Nephron (organoid): ENCODE results near the gene CYRIA.

Experiments
- H3K27ac Mint-ChIP-seq, 3 experiments: 2 replicates each; pipeline ENCODE4 v1.8.0; 2020; ENCODE audit warnings: mixed read lengths in 3 of 3, mild to moderate bottlenecking in 2 of 3, moderate library complexity in 1 of 3
- H3K27me3 Mint-ChIP-seq: 2 replicates; pipeline ENCODE4 v1.8.0; 2021; ENCODE audit warnings: low read depth, mild to moderate bottlenecking, moderate library complexity, mixed read lengths
- H3K36me3 Mint-ChIP-seq: 2 replicates; pipeline ENCODE4 v1.8.0; 2020; ENCODE audit warnings: low read depth, mixed read lengths
- H3K4me1 Mint-ChIP-seq: 2 replicates; pipeline ENCODE4 v1.8.0; 2020; ENCODE audit warnings: mixed read lengths
- H3K4me3 Mint-ChIP-seq, 3 experiments: 2 replicates each; pipeline ENCODE4 v1.8.0; 2020; ENCODE audit warnings: mild to moderate bottlenecking in 3 of 3, mixed read lengths in 3 of 3, moderate library complexity in 2 of 3
- H3K9me3 Mint-ChIP-seq: 2 replicates; pipeline ENCODE4 v1.8.0; 2020; ENCODE audit warnings: mixed read lengths
- TF ChIP-seq, protein P1 (sequence below), 3 experiments: fragments of 200-600 bp; sonication (generic); IDR thresholded peaks; one replicate each; pipeline ENCODE4 v1.5.0; 2021; ENCODE audit warnings: antibody characterized with exemption in 3 of 3; ENCODE audit not compliant: unreplicated experiment in 3 of 3

The CYRIA gene

DNA sequence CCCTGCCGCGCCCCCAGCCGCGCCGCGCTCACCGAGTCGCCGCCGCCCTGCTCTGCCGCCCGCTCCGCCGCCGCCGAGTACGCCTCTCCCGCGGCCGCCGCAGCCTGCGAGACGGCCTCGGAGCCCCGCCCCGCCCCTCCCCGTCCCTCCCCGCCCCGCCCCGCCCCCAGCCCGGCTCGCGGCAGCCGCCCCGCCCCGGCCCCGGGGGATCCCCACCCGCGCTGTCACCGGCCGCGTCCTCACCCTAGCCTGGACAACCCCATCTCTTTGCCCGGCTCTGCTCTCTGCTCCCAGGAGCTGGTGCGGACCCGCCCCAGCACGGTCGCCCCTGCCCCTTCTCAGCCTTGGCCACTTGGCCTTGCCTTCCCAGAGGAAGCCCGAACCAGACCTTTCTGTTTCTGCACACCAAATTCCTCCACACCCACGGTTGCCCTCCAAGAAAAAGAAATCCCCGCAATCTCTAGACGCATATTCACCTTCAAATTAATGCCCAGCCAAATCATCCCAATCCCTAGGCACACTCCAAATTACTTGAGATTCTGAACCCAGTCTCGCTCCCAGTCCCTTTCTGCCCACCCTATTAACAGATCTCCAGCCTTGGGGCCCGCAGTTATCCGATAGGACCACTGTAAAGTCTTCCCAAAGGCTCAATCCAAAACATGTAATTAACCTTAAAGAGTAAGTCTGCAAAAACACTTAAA is at the start of gene CYRIA:
Gene CYRIA, minus strand, starts transcription at position 87 of the 701 bp plus-strand sequence. CDS start 77,715 bp downstream, outside the sequence.
- Mint-ChIP-seq H3K9me3 (no peaks in the 10 kb centered on the region), H3K27me3 (peaks cover 30% of the 10 kb centered on the region), H3K4me1 (peaks cover 55% of the 10 kb centered on the region), H3K27ac (peak within 1 kb of the TSS; percentile 22 to 77 (median 30)), H3K36me3 (no peaks in the 10 kb centered on the region), H3K4me3 (peak within 1 kb of the TSS; percentile 83 to 91 (median 89))
- TF ChIP-seq, protein P1, sequence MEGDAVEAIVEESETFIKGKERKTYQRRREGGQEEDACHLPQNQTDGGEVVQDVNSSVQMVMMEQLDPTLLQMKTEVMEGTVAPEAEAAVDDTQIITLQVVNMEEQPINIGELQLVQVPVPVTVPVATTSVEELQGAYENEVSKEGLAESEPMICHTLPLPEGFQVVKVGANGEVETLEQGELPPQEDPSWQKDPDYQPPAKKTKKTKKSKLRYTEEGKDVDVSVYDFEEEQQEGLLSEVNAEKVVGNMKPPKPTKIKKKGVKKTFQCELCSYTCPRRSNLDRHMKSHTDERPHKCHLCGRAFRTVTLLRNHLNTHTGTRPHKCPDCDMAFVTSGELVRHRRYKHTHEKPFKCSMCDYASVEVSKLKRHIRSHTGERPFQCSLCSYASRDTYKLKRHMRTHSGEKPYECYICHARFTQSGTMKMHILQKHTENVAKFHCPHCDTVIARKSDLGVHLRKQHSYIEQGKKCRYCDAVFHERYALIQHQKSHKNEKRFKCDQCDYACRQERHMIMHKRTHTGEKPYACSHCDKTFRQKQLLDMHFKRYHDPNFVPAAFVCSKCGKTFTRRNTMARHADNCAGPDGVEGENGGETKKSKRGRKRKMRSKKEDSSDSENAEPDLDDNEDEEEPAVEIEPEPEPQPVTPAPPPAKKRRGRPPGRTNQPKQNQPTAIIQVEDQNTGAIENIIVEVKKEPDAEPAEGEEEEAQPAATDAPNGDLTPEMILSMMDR (IDR thresholded peaks at IDR 0.05; ENCODE audit: unreplicated experiment in 3 of 3) = no peak

DNA sequence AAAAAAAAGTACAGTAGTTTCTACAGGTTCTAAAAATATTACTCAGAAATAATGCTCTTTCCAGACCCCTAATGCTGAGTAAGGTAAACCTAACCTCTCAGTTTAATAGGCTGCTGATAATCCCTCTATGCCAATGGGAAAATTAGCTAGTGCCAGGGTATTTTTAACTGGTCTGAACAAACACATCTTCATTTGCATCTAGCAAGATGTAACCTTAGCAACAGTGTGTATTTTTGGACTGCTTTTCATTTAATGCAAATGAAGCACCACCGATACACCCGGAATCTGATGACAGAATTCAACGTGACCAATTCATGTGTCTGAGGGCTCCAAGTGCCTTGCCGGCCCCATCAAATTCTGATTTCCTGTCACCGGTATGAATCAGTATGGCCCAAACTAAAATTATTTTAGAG is 47.4 kb upstream of the CYRIA start:
- Mint-ChIP-seq H3K36me3 (no peaks in the 10 kb centered on the region), H3K4me1 (peaks cover 5% of the 10 kb centered on the region), H3K9me3 (no peaks in the 10 kb centered on the region), H3K4me3 (no peak overlapping the region), H3K27ac (no peak overlapping the region), H3K27me3 (peaks cover 7% of the 10 kb centered on the region)
- TF ChIP-seq, protein P1 (IDR thresholded peaks at IDR 0.05; ENCODE audit: unreplicated experiment in 3 of 3) = no peak

DNA sequence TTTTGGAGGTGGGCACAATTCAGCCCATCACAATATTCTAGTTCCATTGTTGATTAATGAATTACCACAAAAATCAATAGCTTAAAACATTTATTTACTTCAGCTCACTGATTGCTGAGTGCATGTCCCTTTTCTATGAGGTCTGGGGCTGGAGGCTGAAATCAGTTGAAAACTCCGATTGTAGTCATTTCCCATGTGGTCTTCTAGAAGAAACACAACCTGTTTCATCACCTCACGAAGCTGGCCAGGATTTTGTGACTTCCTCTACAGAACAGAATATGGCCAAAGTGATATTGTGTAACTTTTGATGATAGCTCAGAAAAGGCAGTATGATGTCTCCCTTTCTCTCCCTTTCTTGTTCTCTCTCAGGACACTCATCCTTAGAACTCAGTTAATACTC is 44.1 kb upstream of the CYRIA start:
- TF ChIP-seq, protein P1 (IDR thresholded peaks at IDR 0.05; ENCODE audit: unreplicated experiment in 3 of 3) = no peak
- no peaks in the 10 kb centered on the region for H3K36me3 Mint-ChIP-seq

DNA sequence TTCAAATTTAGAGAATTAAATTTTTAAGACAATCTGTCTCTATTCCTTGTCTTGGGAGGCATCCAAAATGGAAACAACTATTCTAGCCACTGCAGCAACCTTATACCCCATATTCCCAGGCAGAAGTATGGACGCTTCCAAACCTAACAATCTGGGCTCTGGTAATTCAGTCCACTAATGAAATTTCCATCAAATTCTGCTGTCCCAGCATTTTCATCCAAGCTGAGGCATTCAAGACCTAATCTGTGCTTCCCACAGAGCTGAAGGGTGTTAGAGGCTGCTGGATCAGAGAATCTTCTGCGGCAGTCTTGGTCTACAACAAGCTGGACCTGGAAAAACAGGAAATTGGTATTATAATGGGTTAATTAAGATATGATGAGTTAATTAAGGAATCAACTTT is 42.5 kb upstream of the CYRIA start:
- Mint-ChIP-seq H3K27me3 (peaks cover 4% of the 10 kb centered on the region), H3K27ac (no peak overlapping the region), H3K9me3 (no peaks in the 10 kb centered on the region), H3K36me3 (no peaks in the 10 kb centered on the region), H3K4me1 (no peaks in the 10 kb centered on the region), H3K4me3 (no peak overlapping the region)
- TF ChIP-seq, protein P1 (IDR thresholded peaks at IDR 0.05; ENCODE audit: unreplicated experiment in 3 of 3) = no peak

More for the DNA sequence above, 44.1 kb upstream of the CYRIA start:
- Mint-ChIP-seq H3K27ac (no peak overlapping the region), H3K4me3 (no peak overlapping the region), H3K9me3 (no peaks in the 10 kb centered on the region), H3K4me1 (no peaks in the 10 kb centered on the region), H3K27me3 (peaks cover 4% of the 10 kb centered on the region)

DNA sequence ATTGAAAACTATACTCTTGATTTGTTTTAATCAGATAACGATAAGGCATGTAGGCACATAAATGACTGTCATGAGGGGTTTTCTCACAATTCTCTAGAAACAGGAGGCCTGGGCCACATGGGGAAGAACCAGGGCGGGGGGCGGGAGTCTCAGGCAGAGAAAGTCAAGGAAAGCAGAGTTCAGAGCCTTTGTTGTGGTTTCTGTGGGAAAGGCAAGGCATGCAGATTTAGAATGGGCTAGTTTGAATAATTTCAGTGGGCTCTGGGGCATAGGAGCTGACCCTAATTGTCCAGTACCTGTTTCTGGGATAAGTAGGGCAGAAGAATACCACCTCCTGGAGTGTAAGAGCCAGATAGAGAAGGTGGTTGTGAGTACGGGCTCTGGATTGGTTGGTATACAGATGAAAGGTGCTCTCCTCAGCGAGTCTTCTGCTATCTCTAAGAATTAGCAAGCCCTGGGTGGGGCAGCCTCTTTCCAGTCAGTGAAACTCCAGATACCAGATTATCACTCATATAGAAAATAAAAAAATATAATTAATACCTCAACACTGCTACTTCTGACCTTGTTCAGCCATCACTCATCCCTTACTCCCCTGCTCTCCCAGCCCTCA is 41.5 kb upstream of the CYRIA start:
- TF ChIP-seq, protein P1 (IDR thresholded peaks at IDR 0.05; ENCODE audit: unreplicated experiment in 3 of 3) = no peak
- H3K36me3 Mint-ChIP-seq = no peaks in the 10 kb centered on the region
- H3K4me3 Mint-ChIP-seq = no peak overlapping the region
- no peak overlapping the region for H3K27ac Mint-ChIP-seq
- no peaks in the 10 kb centered on the region for H3K9me3 Mint-ChIP-seq
- no peaks in the 10 kb centered on the region for H3K4me1 Mint-ChIP-seq
- peaks cover 4% of the 10 kb centered on the region for H3K27me3 Mint-ChIP-seq
